H1 (cell line): ENCODE results near the gene CLEC18C.

Experiments
- EP300 ChIP-seq, 2 experiments: IDR thresholded peaks; 1 replicate in 1 of 2; 2 replicates in 1 of 2; pipeline ENCODE4 v1.6.1; 2011 to 2012; ENCODE audit warnings: low read depth in 2 of 2, low read length in 2 of 2, mild to moderate bottlenecking in 2 of 2, borderline replicate concordance in 1 of 2, inconsistent platforms in 1 of 2, moderate library complexity in 1 of 2
- JUND ChIP-seq: IDR thresholded peaks from 2 replicates; pipeline ENCODE4 v1.6.1; 2011; ENCODE audit warnings: mild to moderate bottlenecking, improper control_type of control experiment, low read length
- KDM1A ChIP-seq: fragments of 200-600, 300-600 bp; sonication (generic); IDR thresholded peaks from 2 replicates; pipeline ENCODE4 v1.7.1; 2016; ENCODE audit warnings: mild to moderate bottlenecking, low read length, borderline replicate concordance
- PHF8 ChIP-seq: fragments of 200-600 bp; sonication (generic); conservative IDR thresholded peaks from 2 replicates; pipeline ENCODE4 v1.7.1; 2012; ENCODE audit warnings: low read depth, mild to moderate bottlenecking, inconsistent platforms, low read length, moderate library complexity
- POLR2A ChIP-seq, 2 experiments: IDR thresholded peaks; 1 replicate in 1 of 2; 2 replicates in 1 of 2; pipeline ENCODE4 v1.6.1; 2011; ENCODE audit warnings: low read depth in 2 of 2, low read length in 2 of 2, mild to moderate bottlenecking in 2 of 2; ENCODE audit errors: control extremely low read depth in 1 of 2
- SIN3A ChIP-seq, 2 experiments: IDR thresholded peaks in 1 of 2; conservative IDR thresholded peaks in 1 of 2; 2 replicates each; pipeline ENCODE4 v1.6.1; 2011 to 2012; ENCODE audit warnings: low read length in 2 of 2, improper control_type of control experiment in 1 of 2, low read depth in 1 of 2, mild to moderate bottlenecking in 1 of 2
- SIX5 ChIP-seq: IDR thresholded peaks from 2 replicates; pipeline ENCODE4 v1.6.1; 2011; ENCODE audit warnings: mild to moderate bottlenecking, low read depth, low read length
- SP1 ChIP-seq: IDR thresholded peaks from 2 replicates; pipeline ENCODE4 v1.6.1; 2011; ENCODE audit warnings: low read depth, low read length
- SP2 ChIP-seq: IDR thresholded peaks from 2 replicates; pipeline ENCODE4 v1.6.1; 2012; ENCODE audit warnings: mild to moderate bottlenecking, low read length, inconsistent platforms
- TBP ChIP-seq: IDR thresholded peaks from 2 replicates; pipeline ENCODE4 v1.6.1; 2011; ENCODE audit warnings: low read depth, low read length, improper control_type of control experiment
- TF ChIP-seq, protein P1 (sequence below): IDR thresholded peaks from 2 replicates; pipeline ENCODE4 v1.6.1; 2012; ENCODE audit warnings: inconsistent platforms
- TF ChIP-seq, protein P2 (sequence below), 3 experiments: IDR thresholded peaks; 1 replicate in 2 of 3; 2 replicates in 1 of 3; pipeline versions ENCODE4 v1.5.1 to v1.6.1; 2011; ENCODE audit warnings: low read length in 3 of 3, mild to moderate bottlenecking in 3 of 3, inconsistent platforms in 2 of 3, low read depth in 1 of 3, moderate library complexity in 1 of 3; ENCODE audit not compliant: insufficient read depth in 1 of 3; ENCODE audit errors: control extremely low read depth in 1 of 3

DNA sequence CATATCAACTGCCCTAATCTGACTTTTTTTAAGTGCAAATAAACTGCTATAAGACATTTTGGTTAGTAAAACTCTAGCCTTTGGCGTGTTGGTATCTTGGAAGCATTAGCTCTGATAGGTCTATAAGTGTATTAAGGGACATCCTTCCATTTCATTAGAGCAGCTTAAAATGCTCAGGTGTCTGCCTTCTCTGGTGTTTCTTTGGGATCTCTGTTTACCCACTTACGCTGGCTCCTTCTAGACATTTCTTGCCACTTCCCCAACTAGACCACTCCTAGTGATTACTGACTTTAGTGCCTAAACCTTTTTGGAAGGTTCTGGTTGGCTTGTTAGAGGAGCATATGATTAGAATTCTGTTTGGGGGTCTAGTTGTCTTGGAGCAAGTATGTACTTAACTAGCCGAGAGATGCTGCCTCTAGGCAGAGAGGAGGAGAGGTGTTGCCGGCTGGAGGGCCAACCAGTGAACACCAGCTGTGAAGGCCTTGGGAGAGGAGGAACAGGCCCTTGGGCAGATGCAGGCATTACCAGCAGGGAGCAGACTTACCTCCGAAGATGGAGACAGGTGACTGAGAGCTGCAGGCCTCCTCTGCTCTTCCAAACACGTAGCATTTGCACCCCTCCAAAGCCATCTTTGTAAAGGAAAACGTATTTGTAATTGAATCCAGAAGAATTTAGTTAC lies 15.2 kb upstream of the CLEC18C start:
- TF ChIP-seq SIX5 (no peak), KDM1A (no peak), EP300 (IDR thresholded peaks at IDR 0.05; ENCODE audit: borderline replicate concordance in 1 of 2, low read depth in 2 of 2, low read length in 2 of 2) (no peak), SP1 (no peak), JUND (no peak), POLR2A (IDR thresholded peaks at IDR 0.05; ENCODE audit: control extremely low read depth in 1 of 2, low read depth in 2 of 2, low read length in 2 of 2) (no peak), PHF8 (no peak), SP2 (no peak), TBP (no peak), SIN3A (conservative IDR thresholded peaks at IDR 0.05 in 1 of 2, IDR thresholded peaks at IDR 0.05 in 1 of 2; ENCODE audit: low read depth in 1 of 2, low read length in 2 of 2) (no peak)
- TF ChIP-seq, protein P1, sequence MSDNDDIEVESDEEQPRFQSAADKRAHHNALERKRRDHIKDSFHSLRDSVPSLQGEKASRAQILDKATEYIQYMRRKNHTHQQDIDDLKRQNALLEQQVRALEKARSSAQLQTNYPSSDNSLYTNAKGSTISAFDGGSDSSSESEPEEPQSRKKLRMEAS = no peak
- TF ChIP-seq, protein P2, sequence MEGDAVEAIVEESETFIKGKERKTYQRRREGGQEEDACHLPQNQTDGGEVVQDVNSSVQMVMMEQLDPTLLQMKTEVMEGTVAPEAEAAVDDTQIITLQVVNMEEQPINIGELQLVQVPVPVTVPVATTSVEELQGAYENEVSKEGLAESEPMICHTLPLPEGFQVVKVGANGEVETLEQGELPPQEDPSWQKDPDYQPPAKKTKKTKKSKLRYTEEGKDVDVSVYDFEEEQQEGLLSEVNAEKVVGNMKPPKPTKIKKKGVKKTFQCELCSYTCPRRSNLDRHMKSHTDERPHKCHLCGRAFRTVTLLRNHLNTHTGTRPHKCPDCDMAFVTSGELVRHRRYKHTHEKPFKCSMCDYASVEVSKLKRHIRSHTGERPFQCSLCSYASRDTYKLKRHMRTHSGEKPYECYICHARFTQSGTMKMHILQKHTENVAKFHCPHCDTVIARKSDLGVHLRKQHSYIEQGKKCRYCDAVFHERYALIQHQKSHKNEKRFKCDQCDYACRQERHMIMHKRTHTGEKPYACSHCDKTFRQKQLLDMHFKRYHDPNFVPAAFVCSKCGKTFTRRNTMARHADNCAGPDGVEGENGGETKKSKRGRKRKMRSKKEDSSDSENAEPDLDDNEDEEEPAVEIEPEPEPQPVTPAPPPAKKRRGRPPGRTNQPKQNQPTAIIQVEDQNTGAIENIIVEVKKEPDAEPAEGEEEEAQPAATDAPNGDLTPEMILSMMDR (IDR thresholded peaks at IDR 0.05; ENCODE audit: control extremely low read depth in 1 of 3, insufficient read depth in 1 of 3, low read depth in 1 of 3, low read length in 3 of 3) = peak in 2 of 3 experiments; percentile 9 to 29; a peak in 3 of 4 replicates
